Psoas muscle (tissue), 8 donors: Measurements from ENCODE around the gene MTF1. TPM values are rescaled to one million over a fixed set of nuclear protein-coding genes. Genes with fewer than 3 reads are reported as not detected.
A peak's percentile ranks its signal among the peaks of the same experiment; 100 is the strongest.
"Not testable (repeated sequence)": the region's sequence is repeated elsewhere in the genome, so short reads cannot be mapped to it uniquely, and the experiment has no call there.

Experiments used
- ATAC-seq, 4 donors: fragments of 200-7000 bp; cut with Tn5 transposase; one replicate each; pipeline ENCODE4 v1.9.1; 2020; ENCODE audit warnings: moderate library complexity in 3 of 4, mild to moderate bottlenecking in 2 of 4
- DNase-seq, 2 donors: peaks; one replicate each; pipeline ENCODE4 v3.0.0-alpha.2; 2020
- H3K27ac ChIP-seq: fragments of 200-600 bp; one replicate; pipeline ENCODE4 v1.8.0; 2022
- H3K27me3 ChIP-seq, 3 donors: fragments of 200-600 bp in 1 of 3; one replicate each; pipeline versions ENCODE4 v1.6.1 to v1.8.0; 2013 to 2022; ENCODE audit warnings: low read length in 2 of 3, mild to moderate bottlenecking in 2 of 3, moderate library complexity in 1 of 3; ENCODE audit not compliant: insufficient read depth in 3 of 3
- H3K36me3 ChIP-seq, 2 donors: fragments of 200-600 bp in 1 of 2; one replicate each; pipeline versions ENCODE4 v1.6.1 to v1.8.0; 2013 to 2022; ENCODE audit warnings: low read depth in 1 of 2, mild to moderate bottlenecking in 1 of 2, moderate library complexity in 1 of 2; ENCODE audit not compliant: insufficient read depth in 1 of 2
- H3K4me1 ChIP-seq: fragments of 200-600 bp; one replicate; pipeline ENCODE4 v1.8.0; 2022
- H3K4me3 ChIP-seq: fragments of 200-600 bp; one replicate; pipeline ENCODE4 v1.8.0; 2022; ENCODE audit warnings: mild to moderate bottlenecking
- H3K9me3 ChIP-seq: fragments of 200-600 bp; one replicate; pipeline ENCODE4 v1.8.0; 2022
- WGBS, 3 donors: extraction: QIAGEN DNeasy Blood & Tissue Kit; methylation state at CpG; one replicate each; pipeline versions ENCODE4 v1.1.6 to v1.1.7; 2013; 5-methylcytosine and 5-hydroxymethylcytosine counted together
- intact Hi-C, 2 donors: fragments of 100-400 bp; cut with DNase I; formaldehyde crosslinking; loops; one replicate each; pipeline versions ENCODE4 v1.11.0 to v1.14.2; 2022
- long read RNA-seq, 2 donors: library from polyadenylated mRNA; unstranded; transcript quantifications; one replicate each; pipeline ENCODE4 v2.0.0, GENCODE V29; 2021
- polyA plus RNA-seq, 3 donors: library from polyadenylated mRNA; stranded (reverse); fragments of 200-250 nt; gene quantifications; one replicate each; pipeline ENCODE4 v1.2.3, GENCODE V29; 2013
- total RNA-seq, 4 donors: library from RNA; stranded (reverse); fragmentation: NEBNext Ultra II Directional in 2 of 4; extraction: Animal tissue kit (Norgen Biotek cat#: 25700) in 2 of 4; gene quantifications; one replicate each; pipeline versions ENCODE4 v1.2.1 to v1.2.4, GENCODE V29; 2021 to 2023
- TF ChIP-seq, protein P1 (sequence below): fragments of 200-600 bp; IDR thresholded peaks from one replicate; pipeline ENCODE4 v1.8.0; 2022; ENCODE audit warnings: antibody characterized with exemption
- donor health status: healthy with polysubstance abuse.
- donor health status: DM: no; HTN: no; CAD: no; lungs with moderate emphysema.
- donor health status: Bipolar disorder and iron deficiency.
- donor health status: healthy.
- donor health status: DM: yes; HTN: yes; CAD: no.
- donor health status: DM: no; HTN: no; CAD: no.
- donor health status: DM: no; HTN: no; CAD: no.
- donor health status: DM: yes; HTN: yes; CAD: no.

MTF1 gene
- 10 to 100 TPM; 13.3 to 18.8 (median 14.0) TPM for total RNA-seq
- polyA plus RNA-seq, result 10 to 100 TPM in 1 of 3 donors, 1 to 10 TPM in 2; 3.1 to 20.2 (median 6.0) TPM
- long read RNA-seq, donor 1, full-length matches to known transcripts, result 1 of 4 reads
- long read RNA-seq, donor 1, partial matches to known transcripts, result 1 of 4 reads
- long read RNA-seq, donor 1, other reads (novel, unspliced or antisense), result 2 of 4 reads
- long read RNA-seq, donor 2, full-length matches to known transcripts, result 1 of 7 reads
- long read RNA-seq, donor 2, partial matches to known transcripts, result 3 of 7 reads
- long read RNA-seq, donor 2, other reads (novel, unspliced or antisense), result 3 of 7 reads

DNA sequence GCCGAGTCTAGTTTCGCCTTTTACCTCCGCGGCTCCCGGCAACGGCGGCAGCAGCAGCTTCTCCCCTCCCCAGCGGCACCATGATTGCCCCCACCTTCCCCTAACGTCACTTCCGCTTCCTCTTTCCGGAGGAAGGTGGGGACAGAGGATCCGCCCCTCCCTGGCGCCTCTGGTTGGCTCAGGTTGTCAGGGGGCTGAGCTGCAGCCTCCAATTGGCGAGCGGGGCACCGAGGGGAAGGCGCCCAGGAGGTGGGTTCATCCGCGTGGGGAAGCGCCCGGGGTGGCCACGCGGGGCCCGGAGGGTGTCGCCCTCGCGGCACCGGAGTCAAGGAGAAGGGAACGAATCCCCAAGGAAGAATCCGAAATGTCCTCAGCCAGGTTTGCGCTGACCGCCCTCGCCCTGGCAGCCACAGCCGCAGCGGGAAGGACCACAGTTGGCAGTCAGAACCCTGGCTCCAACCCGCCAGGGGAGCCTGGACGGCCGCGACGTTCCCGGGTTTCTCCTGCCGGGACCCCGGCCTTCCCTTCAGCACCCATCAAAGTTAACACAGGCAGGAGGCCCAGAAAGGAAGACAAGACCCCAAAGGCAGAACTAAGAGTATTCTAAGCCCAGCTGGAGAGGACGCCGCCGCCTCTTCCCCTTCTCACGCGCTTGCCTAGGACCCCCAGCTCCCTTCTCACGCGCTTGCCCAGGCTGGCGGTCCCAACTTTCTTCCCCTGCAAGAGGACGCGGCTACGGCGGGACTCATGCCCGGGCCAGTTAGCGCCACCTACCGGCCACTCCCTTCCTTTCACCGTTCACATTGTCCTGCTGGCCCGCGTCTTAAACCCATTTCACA is at the start of gene MTF1:
MTF1 (minus strand) TSS at position 86 of the 839 bp plus-strand sequence. CDS start 1,934 bp downstream, outside the sequence.
- TF ChIP-seq, protein P1, sequence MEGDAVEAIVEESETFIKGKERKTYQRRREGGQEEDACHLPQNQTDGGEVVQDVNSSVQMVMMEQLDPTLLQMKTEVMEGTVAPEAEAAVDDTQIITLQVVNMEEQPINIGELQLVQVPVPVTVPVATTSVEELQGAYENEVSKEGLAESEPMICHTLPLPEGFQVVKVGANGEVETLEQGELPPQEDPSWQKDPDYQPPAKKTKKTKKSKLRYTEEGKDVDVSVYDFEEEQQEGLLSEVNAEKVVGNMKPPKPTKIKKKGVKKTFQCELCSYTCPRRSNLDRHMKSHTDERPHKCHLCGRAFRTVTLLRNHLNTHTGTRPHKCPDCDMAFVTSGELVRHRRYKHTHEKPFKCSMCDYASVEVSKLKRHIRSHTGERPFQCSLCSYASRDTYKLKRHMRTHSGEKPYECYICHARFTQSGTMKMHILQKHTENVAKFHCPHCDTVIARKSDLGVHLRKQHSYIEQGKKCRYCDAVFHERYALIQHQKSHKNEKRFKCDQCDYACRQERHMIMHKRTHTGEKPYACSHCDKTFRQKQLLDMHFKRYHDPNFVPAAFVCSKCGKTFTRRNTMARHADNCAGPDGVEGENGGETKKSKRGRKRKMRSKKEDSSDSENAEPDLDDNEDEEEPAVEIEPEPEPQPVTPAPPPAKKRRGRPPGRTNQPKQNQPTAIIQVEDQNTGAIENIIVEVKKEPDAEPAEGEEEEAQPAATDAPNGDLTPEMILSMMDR, result peak; percentile 91
- peak within 1 kb of the TSS; percentile 95 for H3K27ac ChIP-seq
- 0 to 1% (median 1%) methylated on average over 46 to 61 of the region's 61 CpGs for WGBS, 3 donors
- H3K4me3 ChIP-seq, result peak within 1 kb of the TSS; percentile 99
- H3K27me3 ChIP-seq, result no peaks in the 10 kb centered on the region
- no peaks in the 10 kb centered on the region for H3K9me3 ChIP-seq
- peaks cover 33% of the 10 kb centered on the region for H3K4me1 ChIP-seq
- ATAC-seq (peak; percentile 98 to 99 (median 98)), DNase-seq (peak; percentile 97 to 99)
- peaks cover 4 to 68% of the 10 kb centered on the region in 2 donors for H3K36me3 ChIP-seq
- intact Hi-C loops, result loop anchor here (2.0 to 10.0 kb wide), 2 partner anchors 51 to 165 kb away; partner anchors contain the start of genes CDCA8 (in 1 of the 2) and YRDC (in 1 of the 2)

DNA sequence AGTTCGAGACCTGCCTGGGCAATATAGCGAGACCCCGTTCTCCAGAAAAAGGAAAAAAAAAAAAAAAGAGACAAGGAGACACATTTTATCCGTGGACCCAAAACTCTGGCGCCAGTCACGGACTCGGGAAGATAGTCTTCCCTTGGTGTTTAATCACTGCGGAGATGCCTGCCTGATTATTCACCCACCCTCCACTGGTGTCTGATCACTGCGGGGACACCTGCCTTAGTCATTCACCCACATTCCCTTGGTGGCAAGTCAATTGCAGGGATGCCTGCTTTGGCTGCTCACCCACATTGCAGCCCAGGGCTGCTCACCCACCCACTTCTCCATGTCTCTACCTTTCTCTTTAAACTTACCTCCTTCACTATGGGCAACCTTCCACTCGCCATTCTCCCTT is 49.1 kb upstream of the MTF1 start:
- DNase-seq, intact Hi-C loops, H3K36me3 ChIP-seq, H3K27me3 ChIP-seq, H3K9me3 ChIP-seq, H3K4me3 ChIP-seq: not testable (repeated sequence)
- H3K27ac ChIP-seq, result peak overlapping the region; percentile 36
- ATAC-seq, result peak in 3 of 4 donors; percentile 47 to 71 (median 56)
- WGBS, 3 donors, result 62 to 80% (median 74%) methylated on average over 10 of the region's 10 CpGs
- H3K4me1 ChIP-seq, result peaks cover 10% of the 10 kb centered on the region

DNA sequence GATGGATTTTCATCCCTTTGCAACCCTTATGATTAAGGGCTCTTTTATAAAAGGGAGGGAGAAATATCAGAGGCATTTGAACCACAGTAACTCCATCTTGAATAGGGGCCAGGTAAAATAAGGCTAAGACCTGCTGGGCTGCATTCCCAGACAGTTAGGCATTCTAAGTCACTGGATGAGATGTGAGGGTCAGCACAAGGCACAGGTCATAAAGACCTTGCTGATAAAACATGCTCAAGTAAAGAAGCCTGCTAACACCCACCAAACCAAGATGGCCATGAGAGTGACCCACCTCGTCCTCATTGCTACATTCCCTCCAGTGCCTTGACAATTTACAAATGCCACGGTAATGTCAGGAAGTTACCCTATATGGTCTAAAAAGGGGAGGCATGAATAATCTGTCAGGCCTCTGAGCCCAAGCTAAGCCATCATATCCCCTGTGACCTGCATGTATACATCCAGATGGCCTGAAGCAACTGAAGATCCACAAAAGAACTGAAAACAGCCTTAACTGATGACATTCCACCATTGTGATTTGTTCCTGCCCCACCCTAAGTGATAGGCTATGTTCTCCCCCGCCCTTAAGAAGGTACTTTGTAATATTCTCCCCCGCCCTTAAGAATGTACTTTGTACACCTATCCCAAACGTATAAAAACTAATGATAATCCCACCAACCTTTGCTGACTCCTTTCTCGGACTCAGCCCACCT is 48.2 kb upstream of the MTF1 start:
- intact Hi-C loops, DNase-seq, H3K9me3 ChIP-seq, H3K27ac ChIP-seq, H3K4me3 ChIP-seq, H3K36me3 ChIP-seq, H3K27me3 ChIP-seq: not testable (repeated sequence)
- peak in 2 of 4 donors; percentile 38 to 65 for ATAC-seq
- 86 to 94% (median 90%) methylated on average over 6 of the region's 6 CpGs for WGBS, 3 donors
- peaks cover 10% of the 10 kb centered on the region for H3K4me1 ChIP-seq

DNA sequence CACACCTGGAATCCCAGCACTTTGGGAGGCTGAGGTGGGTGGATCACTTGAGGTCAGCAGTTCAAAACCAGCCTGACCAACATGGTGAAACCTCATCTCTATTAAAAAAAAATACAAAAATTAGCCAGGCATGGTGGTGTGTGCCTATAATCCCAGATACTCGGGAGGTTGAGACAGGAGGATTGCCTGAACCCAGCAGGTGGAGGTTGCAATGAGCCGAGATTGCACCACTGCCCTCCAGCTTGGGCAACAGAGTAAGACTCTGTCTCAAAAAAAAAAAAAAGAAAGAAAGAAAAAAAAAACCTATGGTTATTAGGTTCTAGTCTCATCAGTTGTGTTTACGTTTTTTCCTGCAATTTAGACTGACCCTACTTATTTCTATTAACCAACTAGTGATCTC is 47.2 kb upstream of the MTF1 start:
- H3K9me3 ChIP-seq, DNase-seq, H3K4me3 ChIP-seq, ATAC-seq, H3K27ac ChIP-seq, H3K36me3 ChIP-seq, H3K27me3 ChIP-seq, intact Hi-C loops: not testable (repeated sequence)
- H3K4me1 ChIP-seq, result peaks cover 10% of the 10 kb centered on the region
- 95 to 97% (median 95%) methylated on average over 3 of the region's 3 CpGs for WGBS, 3 donors

DNA sequence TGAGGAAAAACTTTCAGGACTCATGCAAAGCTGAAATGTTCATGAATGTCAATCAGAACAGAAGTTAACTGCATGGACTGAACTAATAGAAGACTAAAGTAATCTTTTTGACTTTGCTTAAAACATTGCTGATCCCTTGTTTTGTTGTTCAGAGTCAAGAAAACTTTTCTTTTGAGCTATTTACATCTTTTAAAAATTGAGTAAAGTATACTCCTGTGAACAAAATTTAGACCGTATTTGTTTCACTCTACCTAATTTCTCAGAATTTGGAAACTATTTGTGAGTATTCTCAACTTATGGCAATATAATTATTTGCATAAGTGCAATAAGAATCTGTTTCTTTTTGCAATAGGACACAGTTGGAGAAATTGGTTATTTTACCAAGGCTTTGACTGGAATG is 46.3 kb upstream of the MTF1 start:
- intact Hi-C loops, result no loop called here
- Histone ChIP-seq H3K9me3 (peaks cover 3% of the 10 kb centered on the region), H3K27me3 (no peaks in the 10 kb centered on the region), H3K27ac (no peak overlapping the region), H3K4me1 (peaks cover 10% of the 10 kb centered on the region), H3K36me3 (peaks cover 0 to 9% of the 10 kb centered on the region in 2 donors), H3K4me3 (no peak overlapping the region)
- TF ChIP-seq, protein P1, result no peak
- 95 to 97% (median 95%) methylated on average over 1 of the region's 1 CpG for WGBS, 3 donors
- no peak for ATAC-seq
- no peak for DNase-seq

DNA sequence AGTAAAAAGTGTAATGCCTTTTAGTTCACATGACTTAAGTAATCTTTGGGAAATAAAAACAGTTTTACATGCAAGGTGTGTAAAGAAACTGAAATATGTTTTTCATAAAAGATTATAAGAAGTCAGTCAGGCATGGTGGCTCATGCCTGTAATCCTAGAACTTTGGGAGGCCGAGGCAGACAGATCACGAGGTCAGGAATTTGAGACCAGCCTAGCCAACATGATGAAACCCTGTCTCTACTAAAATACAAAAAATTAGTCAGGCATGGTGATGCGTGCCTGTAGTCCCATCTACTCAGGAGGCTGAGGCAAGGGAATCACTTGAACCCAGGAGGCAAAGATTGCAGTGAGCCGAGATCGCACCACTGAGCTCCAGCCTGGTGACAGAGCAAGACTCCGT is 44.5 kb upstream of the MTF1 start:
- H3K27me3 ChIP-seq, intact Hi-C loops: not testable (repeated sequence)
- 64 to 72% (median 65%) methylated on average over 6 of the region's 6 CpGs for WGBS, 3 donors

More for the DNA sequence above, 44.5 kb upstream of the MTF1 start:
- H3K36me3 ChIP-seq, DNase-seq, H3K4me1 ChIP-seq, H3K9me3 ChIP-seq, H3K27ac ChIP-seq, H3K4me3 ChIP-seq: not testable (repeated sequence)
- peak in 2 of 4 donors; percentile 25 to 33 for ATAC-seq
